ENCODE results near the gene PLXNA4.

- TF ChIP-seq CTCF (IDR thresholded peaks at IDR 0.05; ENCODE audit: low read depth, low read length) = no peak
- no peak for TF ChIP-seq EZH2phosphoT487 (IDR thresholded peaks at IDR 0.05; ENCODE audit: low read depth)
Measured at GRCh38 chr7:132355048-132355447, 221.2 kb downstream of the PLXNA4 start.
